ENCODE measurements around the gene KCNMA1. TPM values are rescaled to one million over a fixed set of nuclear protein-coding genes. Genes with fewer than 3 reads are reported as not detected.
A peak's percentile ranks its signal among the peaks of the same experiment; 100 is the strongest.

The KCNMA1 gene
- polyA plus RNA-seq, 4 donors: 2.7 to 8.6 (median 7.7) TPM

DNA sequence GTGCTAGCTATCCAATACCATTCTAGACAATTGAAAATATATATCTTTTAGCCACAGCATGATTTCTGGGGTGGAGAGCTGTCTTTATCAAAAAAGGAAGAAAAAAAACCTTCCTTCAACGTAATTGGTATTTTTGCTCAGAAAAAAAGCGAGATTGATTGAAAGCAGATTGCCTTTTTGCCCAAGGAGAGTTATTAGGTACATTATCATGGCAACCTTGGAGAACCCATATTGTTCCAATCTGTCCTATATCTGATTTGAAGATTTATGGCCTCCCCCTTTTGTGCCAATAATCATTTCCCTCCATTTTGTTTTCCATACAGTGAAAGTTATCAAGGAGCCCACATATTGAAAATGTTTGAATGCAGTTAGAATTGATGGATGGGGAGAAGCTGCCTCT, 544.5 kb downstream of the KCNMA1 start:
- H3K36me3 ChIP-seq (ENCODE audit: control insufficient read depth in 3 of 3, insufficient read depth in 2 of 3, low read depth in 1 of 3, low read length in 3 of 3): no peaks in the 10 kb centered on the region
- no peaks in the 10 kb centered on the region for H3K4me1 ChIP-seq (ENCODE audit: control insufficient read depth in 3 of 3, insufficient read depth in 2 of 3, low read depth in 1 of 3, low read length in 2 of 3)
- FAIRE-seq: no peak
- H3K27ac ChIP-seq (ENCODE audit: low read depth in 1 of 3, low read length in 2 of 3): no peak overlapping the region
- H3K27me3 ChIP-seq (ENCODE audit: control insufficient read depth in 3 of 3, insufficient read depth in 3 of 3, low read length in 3 of 3): no peaks in the 10 kb centered on the region
- DNase-seq: no peak
- no peak overlapping the region for H3K4me3 ChIP-seq (ENCODE audit: low read depth in 1 of 3, low read length in 3 of 3)
- 64 to 81% (median 78%) methylated on average over 2 of the region's 2 CpGs for WGBS, 3 donors
- H3K9me3 ChIP-seq (ENCODE audit: control insufficient read depth in 2 of 2, insufficient read depth in 1 of 2, low read depth in 1 of 2, low read length in 1 of 2): no peaks in the 10 kb centered on the region

DNA sequence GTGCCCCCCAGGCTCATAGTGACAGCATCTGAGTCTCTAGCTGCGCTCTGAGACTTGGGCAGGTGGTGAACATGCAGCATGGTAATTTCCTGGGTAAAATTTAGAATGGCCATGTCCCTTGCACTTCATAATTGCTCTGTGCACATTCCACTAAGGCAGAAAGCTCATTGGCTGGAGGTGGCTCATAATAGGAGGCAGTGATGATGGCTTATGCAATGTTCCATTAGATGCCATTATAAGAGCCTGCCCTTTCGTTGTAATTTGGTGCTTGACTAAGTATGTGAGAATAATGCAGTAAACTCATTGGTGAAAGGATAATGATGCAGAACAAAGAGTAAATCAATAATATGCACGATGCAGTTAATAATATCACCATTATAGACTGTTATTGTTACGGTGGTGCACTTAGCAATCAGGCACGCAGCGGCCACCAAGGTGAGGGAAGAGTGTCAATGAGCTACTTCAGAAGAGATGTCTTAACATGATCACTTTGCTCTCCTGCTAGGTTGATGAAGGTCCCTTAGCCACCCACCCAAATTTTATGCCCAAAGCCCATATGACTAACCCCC, 545.9 kb downstream of the KCNMA1 start:
- no peaks in the 10 kb centered on the region for H3K36me3 ChIP-seq (ENCODE audit: control insufficient read depth in 3 of 3, insufficient read depth in 2 of 3, low read depth in 1 of 3, low read length in 3 of 3)
- H3K4me1 ChIP-seq (ENCODE audit: control insufficient read depth in 3 of 3, insufficient read depth in 2 of 3, low read depth in 1 of 3, low read length in 2 of 3): no peaks in the 10 kb centered on the region
- no peaks in the 10 kb centered on the region for H3K27me3 ChIP-seq (ENCODE audit: control insufficient read depth in 3 of 3, insufficient read depth in 3 of 3, low read length in 3 of 3)
- DNase-seq: no peak
- no peaks in the 10 kb centered on the region for H3K9me3 ChIP-seq (ENCODE audit: control insufficient read depth in 2 of 2, insufficient read depth in 1 of 2, low read depth in 1 of 2, low read length in 1 of 2)
- H3K27ac ChIP-seq (ENCODE audit: low read depth in 1 of 3, low read length in 2 of 3): no peak overlapping the region
- no peak overlapping the region for H3K4me3 ChIP-seq (ENCODE audit: low read depth in 1 of 3, low read length in 3 of 3)
- no peak for FAIRE-seq
- 78 to 90% (median 83%) methylated on average over 6 of the region's 6 CpGs for WGBS, 3 donors

DNA sequence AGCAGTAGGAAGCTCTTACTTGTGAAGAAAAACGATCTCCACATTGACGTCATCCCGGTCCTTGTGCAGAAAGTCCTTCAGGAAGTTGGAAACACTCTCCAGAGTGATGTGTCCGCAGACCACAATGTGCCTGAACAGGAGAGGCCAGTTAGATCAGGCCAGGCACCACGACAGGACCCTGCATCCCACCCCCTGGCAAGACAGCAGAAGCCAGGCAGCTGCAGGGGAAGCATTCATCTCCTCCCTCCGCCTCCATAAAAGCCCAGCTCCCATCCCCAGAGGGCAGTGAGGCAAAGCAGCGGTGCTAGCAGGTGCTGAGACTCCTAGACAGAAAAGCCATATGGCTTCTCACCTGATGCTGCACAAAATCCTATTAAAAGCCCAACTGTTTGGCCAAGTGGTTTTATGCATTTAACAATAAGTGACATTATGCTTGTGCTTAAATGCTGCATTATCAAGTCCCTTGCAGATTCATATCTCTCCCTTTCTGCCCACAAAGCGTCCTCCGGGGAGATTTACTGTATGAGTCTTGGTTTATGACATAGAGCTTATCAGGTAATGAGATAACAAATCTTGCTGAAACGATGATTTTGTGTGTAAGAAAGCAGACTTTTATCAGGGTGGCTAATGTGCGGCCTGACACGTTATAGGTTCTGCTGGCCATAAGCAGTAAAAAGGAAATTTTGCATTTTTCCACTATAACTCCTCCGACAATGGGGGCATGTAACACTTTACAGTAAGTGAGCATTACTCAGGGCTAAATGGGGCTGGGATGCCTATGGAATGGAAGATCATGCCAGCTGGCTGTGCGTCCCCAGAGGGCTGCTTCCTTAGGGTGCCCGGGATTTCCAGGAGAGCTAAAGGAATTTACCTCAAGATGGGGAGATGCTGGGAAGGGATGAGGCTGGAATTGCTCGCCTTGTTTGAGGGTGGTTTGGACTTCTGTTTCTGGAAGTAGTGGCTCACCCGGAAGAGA, 546.9 kb downstream of the KCNMA1 start:
- H3K4me3 ChIP-seq (ENCODE audit: low read depth in 1 of 3, low read length in 3 of 3): no peak overlapping the region
- no peaks in the 10 kb centered on the region for H3K36me3 ChIP-seq (ENCODE audit: control insufficient read depth in 3 of 3, insufficient read depth in 2 of 3, low read depth in 1 of 3, low read length in 3 of 3)
- H3K27me3 ChIP-seq (ENCODE audit: control insufficient read depth in 3 of 3, insufficient read depth in 3 of 3, low read length in 3 of 3): no peaks in the 10 kb centered on the region
- no peaks in the 10 kb centered on the region for H3K4me1 ChIP-seq (ENCODE audit: control insufficient read depth in 3 of 3, insufficient read depth in 2 of 3, low read depth in 1 of 3, low read length in 2 of 3)
- no peak for FAIRE-seq
- H3K27ac ChIP-seq (ENCODE audit: low read depth in 1 of 3, low read length in 2 of 3): no peak overlapping the region
- peak in 1 of 2 donors; percentile 24 for DNase-seq
- H3K9me3 ChIP-seq (ENCODE audit: control insufficient read depth in 2 of 2, insufficient read depth in 1 of 2, low read depth in 1 of 2, low read length in 1 of 2): no peaks in the 10 kb centered on the region
- WGBS, 3 donors: 60 to 72% (median 61%) methylated on average over 17 of the region's 17 CpGs

DNA sequence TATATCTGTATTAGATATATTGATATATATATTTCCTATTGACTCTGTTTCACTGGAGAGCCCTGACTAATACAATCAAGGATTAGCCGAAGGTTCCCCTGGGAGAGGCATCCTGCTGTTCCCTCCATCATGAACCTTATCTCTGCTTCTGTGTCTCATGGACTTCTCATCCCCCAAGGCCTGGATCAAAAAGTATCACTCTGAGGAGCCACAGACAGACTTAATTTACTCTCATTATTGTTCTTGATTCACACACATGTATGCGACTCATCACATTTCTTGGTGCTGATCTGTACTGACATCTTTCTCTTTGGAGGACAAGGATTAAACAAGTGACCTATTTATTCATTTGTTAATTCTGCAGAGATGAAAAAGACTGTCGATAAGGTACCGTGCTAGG, 550.2 kb downstream of the KCNMA1 start:
- Histone ChIP-seq H3K27ac (ENCODE audit: low read depth in 1 of 3, low read length in 2 of 3) (no peak overlapping the region), H3K27me3 (ENCODE audit: control insufficient read depth in 3 of 3, insufficient read depth in 3 of 3, low read length in 3 of 3) (no peaks in the 10 kb centered on the region), H3K4me3 (ENCODE audit: low read depth in 1 of 3, low read length in 3 of 3) (no peak overlapping the region), H3K4me1 (ENCODE audit: control insufficient read depth in 3 of 3, insufficient read depth in 2 of 3, low read depth in 1 of 3, low read length in 2 of 3) (no peaks in the 10 kb centered on the region), H3K9me3 (ENCODE audit: control insufficient read depth in 2 of 2, insufficient read depth in 1 of 2, low read depth in 1 of 2, low read length in 1 of 2) (no peaks in the 10 kb centered on the region), H3K36me3 (ENCODE audit: control insufficient read depth in 3 of 3, insufficient read depth in 2 of 3, low read depth in 1 of 3, low read length in 3 of 3) (peaks cover 0 to 3% (median 0%) of the 10 kb centered on the region in 3 donors)
- DNase-seq: no peak
- 92 to 96% (median 96%) methylated on average over 4 of the region's 4 CpGs for WGBS, 3 donors
- FAIRE-seq: no peak

DNA sequence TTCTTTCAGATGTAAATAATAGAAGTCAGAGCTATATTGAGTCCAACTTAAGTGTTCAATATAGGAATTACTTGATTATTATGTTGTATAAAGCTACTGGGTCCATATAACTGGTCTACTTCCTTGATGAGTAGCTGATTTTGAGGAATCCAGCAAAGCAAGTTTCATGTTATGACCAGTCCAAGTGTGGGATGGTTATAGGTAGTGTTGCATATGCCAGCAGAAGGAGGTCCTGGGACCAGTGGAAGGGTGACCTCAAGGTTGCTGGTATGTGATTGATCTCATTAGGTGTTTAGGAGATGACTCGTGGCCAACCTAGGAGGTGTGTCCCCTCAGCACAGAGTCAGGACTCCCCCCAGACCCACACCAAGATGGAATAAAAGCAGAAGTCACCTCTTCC, 551.5 kb downstream of the KCNMA1 start:
- H3K9me3 ChIP-seq (ENCODE audit: control insufficient read depth in 2 of 2, insufficient read depth in 1 of 2, low read depth in 1 of 2, low read length in 1 of 2): no peaks in the 10 kb centered on the region
- no peaks in the 10 kb centered on the region for H3K27me3 ChIP-seq (ENCODE audit: control insufficient read depth in 3 of 3, insufficient read depth in 3 of 3, low read length in 3 of 3)
- 63 to 94% (median 88%) methylated on average over 1 of the region's 1 CpG for WGBS, 3 donors
- H3K27ac ChIP-seq (ENCODE audit: low read depth in 1 of 3, low read length in 2 of 3): no peak overlapping the region
- no peak overlapping the region for H3K4me3 ChIP-seq (ENCODE audit: low read depth in 1 of 3, low read length in 3 of 3)
- no peaks in the 10 kb centered on the region for H3K4me1 ChIP-seq (ENCODE audit: control insufficient read depth in 3 of 3, insufficient read depth in 2 of 3, low read depth in 1 of 3, low read length in 2 of 3)
- DNase-seq (no peak), FAIRE-seq (no peak)
- peaks cover 0 to 3% (median 0%) of the 10 kb centered on the region in 3 donors for H3K36me3 ChIP-seq (ENCODE audit: control insufficient read depth in 3 of 3, insufficient read depth in 2 of 3, low read depth in 1 of 3, low read length in 3 of 3)

DNA sequence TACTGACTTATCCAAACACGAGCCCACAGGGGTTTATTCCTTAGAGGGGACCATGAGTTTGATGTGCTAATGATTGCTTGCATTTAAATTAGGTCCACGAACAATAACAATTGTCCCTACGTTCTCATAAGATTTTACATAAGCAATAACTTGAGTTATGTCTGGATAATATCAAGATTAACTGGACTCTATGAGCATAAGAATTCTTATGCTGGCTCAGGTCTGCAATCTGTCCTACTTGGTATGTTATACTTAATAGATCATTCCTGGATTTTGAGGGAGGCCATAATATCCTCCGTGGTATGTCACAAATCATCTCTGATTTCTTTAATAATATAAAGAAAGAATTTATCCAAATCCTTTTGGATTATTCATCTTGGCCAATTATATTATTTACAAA, 552.3 kb downstream of the KCNMA1 start:
- DNase-seq (no peak), FAIRE-seq (no peak)
- Histone ChIP-seq H3K4me1 (ENCODE audit: control insufficient read depth in 3 of 3, insufficient read depth in 2 of 3, low read depth in 1 of 3, low read length in 2 of 3) (no peaks in the 10 kb centered on the region), H3K27me3 (ENCODE audit: control insufficient read depth in 3 of 3, insufficient read depth in 3 of 3, low read length in 3 of 3) (no peaks in the 10 kb centered on the region), H3K27ac (ENCODE audit: low read depth in 1 of 3, low read length in 2 of 3) (no peak overlapping the region), H3K9me3 (ENCODE audit: control insufficient read depth in 2 of 2, insufficient read depth in 1 of 2, low read depth in 1 of 2, low read length in 1 of 2) (no peaks in the 10 kb centered on the region), H3K4me3 (ENCODE audit: low read depth in 1 of 3, low read length in 3 of 3) (no peak overlapping the region), H3K36me3 (ENCODE audit: control insufficient read depth in 3 of 3, insufficient read depth in 2 of 3, low read depth in 1 of 3, low read length in 3 of 3) (peaks cover 0 to 3% (median 0%) of the 10 kb centered on the region in 3 donors)
- WGBS, 3 donors: 77 to 85% (median 78%) methylated on average over 4 of the region's 4 CpGs

DNA sequence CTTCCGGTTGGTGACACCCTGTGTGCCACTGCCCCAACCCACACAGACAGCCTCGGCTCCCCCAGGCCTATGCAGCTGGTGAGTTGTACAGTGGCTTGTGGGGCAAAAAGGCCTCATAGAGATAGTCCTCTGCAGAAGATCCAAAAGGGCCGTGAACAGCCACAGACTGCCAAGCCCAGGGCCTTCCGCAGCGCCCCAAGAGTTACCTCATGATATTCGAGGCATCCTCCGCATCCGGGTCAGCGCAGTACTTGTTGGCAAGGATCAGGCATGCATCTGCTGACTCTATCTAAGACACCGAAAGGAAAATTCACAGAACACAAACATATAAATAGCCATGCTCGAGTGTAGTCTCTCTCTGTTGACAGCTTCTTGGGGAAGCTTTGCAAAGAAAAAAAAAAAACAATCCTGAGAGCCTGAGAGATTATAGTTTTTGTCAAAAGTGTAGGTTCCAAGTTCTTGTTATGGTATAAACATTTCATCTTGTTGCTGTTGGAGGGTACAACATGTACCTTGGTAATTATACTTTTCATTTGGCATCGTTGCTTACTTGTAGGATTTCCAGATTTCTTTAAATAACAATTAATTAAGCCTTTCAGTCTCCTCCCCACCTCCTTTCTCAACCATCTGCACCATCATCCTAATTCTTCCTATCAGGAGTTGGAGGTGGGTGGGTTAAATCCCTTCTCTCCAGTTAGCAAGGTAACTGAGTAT, 553.0 kb downstream of the KCNMA1 start:
- FAIRE-seq (no peak), DNase-seq (no peak)
- Histone ChIP-seq H3K9me3 (ENCODE audit: control insufficient read depth in 2 of 2, insufficient read depth in 1 of 2, low read depth in 1 of 2, low read length in 1 of 2) (no peaks in the 10 kb centered on the region), H3K27ac (ENCODE audit: low read depth in 1 of 3, low read length in 2 of 3) (no peak overlapping the region), H3K4me3 (ENCODE audit: low read depth in 1 of 3, low read length in 3 of 3) (no peak overlapping the region), H3K36me3 (ENCODE audit: control insufficient read depth in 3 of 3, insufficient read depth in 2 of 3, low read depth in 1 of 3, low read length in 3 of 3) (peaks cover 0 to 3% (median 0%) of the 10 kb centered on the region in 3 donors), H3K27me3 (ENCODE audit: control insufficient read depth in 3 of 3, insufficient read depth in 3 of 3, low read length in 3 of 3) (no peaks in the 10 kb centered on the region), H3K4me1 (ENCODE audit: control insufficient read depth in 3 of 3, insufficient read depth in 2 of 3, low read depth in 1 of 3, low read length in 2 of 3) (no peaks in the 10 kb centered on the region)
- 68 to 84% (median 79%) methylated on average over 12 of the region's 12 CpGs for WGBS, 3 donors

DNA sequence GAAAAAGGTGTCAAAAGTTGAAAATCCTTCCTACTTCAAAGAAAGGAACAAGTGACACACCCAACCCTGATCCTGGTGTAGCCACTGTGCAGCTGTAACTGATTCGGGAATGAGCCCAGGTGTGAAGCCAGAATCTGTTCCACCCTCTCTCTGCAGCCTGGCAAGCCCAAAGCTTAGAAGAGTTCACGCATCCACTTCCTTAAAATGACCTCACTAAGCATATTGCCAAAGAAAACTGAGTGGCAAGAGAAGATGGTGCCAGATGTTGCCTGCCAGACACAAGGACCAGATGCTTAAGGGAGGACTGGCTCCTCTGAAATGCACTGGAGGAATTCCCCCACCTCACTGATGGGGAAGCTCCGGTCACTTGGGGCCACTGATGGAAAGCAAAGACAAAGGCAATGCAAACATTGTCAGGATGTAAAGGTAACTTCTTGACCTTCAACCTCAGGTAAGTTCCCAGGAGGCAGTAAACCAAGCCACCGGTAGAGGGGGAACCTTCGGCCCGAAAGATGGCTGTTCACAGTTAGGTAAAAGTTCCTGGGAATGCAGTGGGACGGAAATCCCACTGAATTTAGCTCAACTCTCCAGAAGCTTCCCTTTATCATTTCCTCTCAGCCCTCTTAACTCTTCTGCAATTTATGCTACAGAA, 554.9 kb downstream of the KCNMA1 start:
- Histone ChIP-seq H3K27me3 (ENCODE audit: control insufficient read depth in 3 of 3, insufficient read depth in 3 of 3, low read length in 3 of 3) (no peaks in the 10 kb centered on the region), H3K4me3 (ENCODE audit: low read depth in 1 of 3, low read length in 3 of 3) (no peak overlapping the region), H3K27ac (ENCODE audit: low read depth in 1 of 3, low read length in 2 of 3) (no peak overlapping the region), H3K9me3 (ENCODE audit: control insufficient read depth in 2 of 2, insufficient read depth in 1 of 2, low read depth in 1 of 2, low read length in 1 of 2) (no peaks in the 10 kb centered on the region), H3K36me3 (ENCODE audit: control insufficient read depth in 3 of 3, insufficient read depth in 2 of 3, low read depth in 1 of 3, low read length in 3 of 3) (peaks cover 0 to 3% (median 0%) of the 10 kb centered on the region in 3 donors), H3K4me1 (ENCODE audit: control insufficient read depth in 3 of 3, insufficient read depth in 2 of 3, low read depth in 1 of 3, low read length in 2 of 3) (no peaks in the 10 kb centered on the region)
- WGBS, 3 donors: 55 to 57% (median 57%) methylated on average over 7 of the region's 7 CpGs
- FAIRE-seq (no peak), DNase-seq (peak in 1 of 2 donors; percentile 39)

Measured in small intestine (tissue), 7 donors.